Mesendoderm (in vitro differentiated cells): ENCODE results near the gene LRRN4CL.
"Not testable (repeated sequence)": the region's sequence is repeated elsewhere in the genome, so short reads cannot be mapped to it uniquely, and the experiment has no call there.

Experiments
- DNase-seq: peaks from one replicate; pipeline ENCODE4 v3.0.0; 2013
- H2AK5ac ChIP-seq: 2 replicates; pipeline ENCODE4 v1.6.1; 2013; ENCODE audit warnings: low read length, inconsistent platforms
- H2BK120ac ChIP-seq: 2 replicates; pipeline ENCODE4 v1.6.1; 2013; ENCODE audit warnings: low read depth, mild to moderate bottlenecking, low read length, moderate library complexity, mixed read lengths
- H2BK15ac ChIP-seq: replicated peaks from 2 replicates; pipeline ENCODE4 v1.6.1; 2013; ENCODE audit warnings: low read depth, mild to moderate bottlenecking, moderate library complexity
- H2BK5ac ChIP-seq: 2 replicates; pipeline ENCODE4 v1.6.1; 2013; ENCODE audit warnings: low read length, inconsistent platforms
- H3K18ac ChIP-seq: 2 replicates; pipeline ENCODE4 v1.6.1; 2013; ENCODE audit warnings: mild to moderate bottlenecking, low read length, mixed read lengths
- H3K23ac ChIP-seq: one replicate; pipeline ENCODE4 v1.6.1; 2013; ENCODE audit warnings: low read length
- H3K27ac ChIP-seq: 2 replicates; pipeline ENCODE4 v1.5.1; 2013; ENCODE audit warnings: low read depth, mild to moderate bottlenecking, inconsistent platforms, low read length, moderate library complexity
- H3K27me3 ChIP-seq: 2 replicates; pipeline ENCODE4 v1.6.1; 2013; ENCODE audit warnings: low read length, control low read depth, mild to moderate bottlenecking, inconsistent platforms; ENCODE audit not compliant: insufficient read depth, poor library complexity
- H3K36me3 ChIP-seq: 2 replicates; pipeline ENCODE4 v1.6.1; 2013; ENCODE audit warnings: low read length, inconsistent platforms; ENCODE audit not compliant: control insufficient read depth, insufficient read depth
- H3K4ac ChIP-seq: one replicate; pipeline ENCODE4 v1.6.1; 2013; ENCODE audit warnings: low read depth, mild to moderate bottlenecking, low read length, moderate library complexity
- H3K4me1 ChIP-seq: 2 replicates; pipeline ENCODE4 v1.6.1; 2013; ENCODE audit warnings: low read depth, low read length, inconsistent platforms; ENCODE audit not compliant: control insufficient read depth
- H3K4me2 ChIP-seq: 2 replicates; pipeline ENCODE4 v1.6.1; 2013; ENCODE audit warnings: low read length
- H3K4me3 ChIP-seq: 2 replicates; pipeline ENCODE4 v1.5.1; 2013; ENCODE audit warnings: mild to moderate bottlenecking, low read length
- H3K56ac ChIP-seq: one replicate; pipeline ENCODE4 v1.6.1; 2013; ENCODE audit warnings: low read length
- H3K79me1 ChIP-seq: 2 replicates; pipeline ENCODE4 v1.6.1; 2013; ENCODE audit warnings: low read length, inconsistent platforms
- H3K79me2 ChIP-seq: 2 replicates; pipeline ENCODE4 v1.6.1; 2013; ENCODE audit warnings: mild to moderate bottlenecking, low read length; ENCODE audit not compliant: control insufficient read depth, insufficient read depth
- H3K9ac ChIP-seq: 2 replicates; pipeline ENCODE4 v1.6.1; 2013; ENCODE audit warnings: low read length, inconsistent platforms
- H4K5ac ChIP-seq: one replicate; pipeline ENCODE4 v1.6.1; 2013; ENCODE audit warnings: low read length
- H4K8ac ChIP-seq: one replicate; pipeline ENCODE4 v1.6.1; 2013; ENCODE audit warnings: low read depth, mild to moderate bottlenecking, control low read depth, low read length, moderate library complexity
- WGBS: extraction: QIAGEN DNeasy Blood & Tissue Kit; methylation state at CpG from one replicate; pipeline ENCODE4 v1.1.7; 2013; ENCODE audit warnings: low lambda C conversion rate, missing lambda C conversion rate; ENCODE audit not compliant: insufficient coverage; ENCODE audit errors: extremely low coverage; 5-methylcytosine and 5-hydroxymethylcytosine counted together

LRRN4CL gene

DNA sequence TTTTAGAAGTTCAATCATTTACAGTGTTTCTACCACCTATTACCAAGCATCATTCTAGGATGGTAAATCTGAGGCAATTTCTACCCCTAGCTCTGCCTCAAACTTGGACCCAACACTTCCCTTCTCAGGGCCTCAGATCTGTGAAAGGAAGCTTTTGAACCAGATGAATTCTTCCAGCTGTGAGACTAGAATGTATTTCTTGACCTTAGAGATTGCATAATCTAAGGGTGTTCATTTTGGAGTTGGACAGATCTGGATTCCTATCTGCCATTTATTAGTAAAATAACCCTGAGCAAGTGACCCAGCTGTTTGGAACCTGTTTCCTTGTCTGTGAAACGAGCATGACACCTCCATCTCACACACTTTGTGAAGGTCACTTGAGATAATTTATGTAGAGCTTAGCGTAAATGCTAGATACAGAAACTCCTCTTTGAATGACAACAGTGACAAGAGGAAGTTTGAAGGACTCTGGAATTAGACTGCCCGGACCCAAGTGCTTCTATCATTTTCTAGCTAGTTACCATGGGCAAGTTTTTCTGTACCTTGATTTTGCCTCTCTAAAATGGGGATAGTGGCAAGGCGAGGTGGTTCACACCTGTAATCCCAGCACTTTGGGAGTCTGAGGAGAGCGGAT, 32.4 kb downstream of the LRRN4CL start:
- Histone ChIP-seq H3K4me2 (no peak overlapping the region), H3K79me1 (peaks cover 6% of the 10 kb centered on the region), H3K36me3 (no peaks in the 10 kb centered on the region), H3K4ac (no peak overlapping the region), H4K8ac (no peak overlapping the region), H3K79me2 (peaks cover 7% of the 10 kb centered on the region), H3K27me3 (peaks cover 3% of the 10 kb centered on the region), H2BK120ac (no peak overlapping the region), H3K4me1 (peaks cover 2% of the 10 kb centered on the region), H4K5ac (no peak overlapping the region), H3K23ac (no peak overlapping the region), H3K27ac (no peak overlapping the region), H3K18ac (no peak overlapping the region), H2BK15ac (no peak overlapping the region), H3K56ac (no peak overlapping the region), H3K9ac (no peak overlapping the region), H2AK5ac (no peak overlapping the region), H2BK5ac (no peak overlapping the region), H3K4me3 (no peak overlapping the region)
- no CpG with 5 or more reads among the region's 5 CpGs for WGBS
- DNase-seq: no peak

DNA sequence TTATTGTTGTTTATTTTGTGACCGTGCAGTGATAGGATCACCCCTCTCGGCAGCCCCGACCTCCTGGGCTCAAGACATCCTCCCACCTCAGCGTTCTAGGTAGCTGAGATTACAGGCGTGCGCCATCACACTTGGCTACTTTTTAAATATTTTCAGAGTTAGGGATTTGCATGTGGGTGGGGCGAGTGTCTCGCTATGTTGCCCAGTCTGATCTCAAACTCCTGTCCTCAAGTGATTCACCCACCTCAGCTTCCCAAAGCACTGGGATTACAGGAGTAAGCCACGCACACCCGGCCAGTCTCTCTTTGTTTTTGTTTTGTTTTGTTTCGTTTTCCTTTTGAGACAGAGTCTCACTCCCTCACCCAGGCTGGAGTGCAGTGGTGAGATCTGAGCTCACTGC, 35.0 kb downstream of the LRRN4CL start:
- Histone ChIP-seq H2BK120ac (no peak overlapping the region), H3K79me1 (peaks cover 10% of the 10 kb centered on the region), H3K27me3 (peaks cover 3% of the 10 kb centered on the region), H3K79me2 (peaks cover 10% of the 10 kb centered on the region), H3K9ac (no peak overlapping the region), H3K56ac (no peak overlapping the region), H2BK5ac (no peak overlapping the region), H4K5ac (no peak overlapping the region), H3K4me3 (no peak overlapping the region), H3K4me1 (peaks cover 2% of the 10 kb centered on the region), H3K18ac (no peak overlapping the region), H3K4me2 (no peak overlapping the region), H4K8ac (no peak overlapping the region), H2BK15ac (no peak overlapping the region), H3K36me3 (peaks cover 3% of the 10 kb centered on the region), H3K4ac (no peak overlapping the region), H3K23ac (no peak overlapping the region), H3K27ac (no peak overlapping the region), H2AK5ac (no peak overlapping the region)
- WGBS: no CpG with 5 or more reads among the region's 11 CpGs
- no peak for DNase-seq

DNA sequence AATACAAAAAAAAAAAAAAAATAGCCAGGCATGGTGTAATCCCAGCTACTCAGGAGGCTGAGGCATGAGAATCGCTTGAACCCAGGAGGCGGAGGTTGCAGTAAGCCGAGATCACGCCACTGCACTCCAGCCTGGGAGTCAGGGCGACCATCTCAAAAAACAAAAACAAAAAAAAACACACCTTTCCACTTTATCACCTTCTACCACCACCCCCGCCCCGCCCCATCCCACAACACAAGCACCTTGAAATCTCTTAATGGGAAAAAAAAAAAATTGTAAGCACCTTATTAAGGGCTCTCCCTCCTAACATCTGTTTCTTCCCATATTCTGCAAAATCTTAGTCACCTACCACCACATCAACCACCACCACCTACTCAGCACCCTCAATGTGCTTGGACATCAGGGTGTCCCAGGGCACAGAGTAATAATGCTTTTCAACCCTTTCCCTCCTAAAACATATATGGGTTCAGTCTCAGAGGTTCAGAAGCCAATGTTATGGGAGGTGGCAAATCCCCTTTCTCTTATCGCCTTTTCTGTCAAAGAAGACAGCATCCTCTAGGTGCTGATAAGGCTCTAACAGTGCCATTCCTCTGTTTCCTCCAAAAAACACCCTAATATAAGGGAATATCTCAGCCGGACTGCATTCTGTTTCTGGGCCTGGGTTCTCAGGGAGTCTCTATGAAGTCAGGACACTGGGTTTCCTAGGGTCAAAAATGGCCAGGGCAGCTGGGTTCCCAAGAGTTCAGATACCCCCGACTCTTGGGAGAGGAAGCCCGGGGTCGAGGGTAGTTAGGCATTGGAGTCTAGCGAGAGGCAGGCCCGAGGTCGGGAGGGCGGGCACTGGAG, 36.9 kb downstream of the LRRN4CL start:
- no peak for DNase-seq
- peak overlapping the region; percentile 88 for H3K27ac ChIP-seq
- H2AK5ac ChIP-seq: peak overlapping the region; percentile 51
- H2BK15ac ChIP-seq: no peak overlapping the region
- no peak overlapping the region for H4K8ac ChIP-seq
- no peak overlapping the region for H3K18ac ChIP-seq
- peaks cover 2% of the 10 kb centered on the region for H3K4me1 ChIP-seq
- peaks cover 11% of the 10 kb centered on the region for H3K79me1 ChIP-seq
- peak overlapping the region; percentile 99 for H3K9ac ChIP-seq
- no CpG with 5 or more reads among the region's 16 CpGs for WGBS
- no peak overlapping the region for H2BK5ac ChIP-seq
- peak overlapping the region; percentile 97 for H3K4me3 ChIP-seq
- H3K4ac ChIP-seq: peak overlapping the region; percentile 24
- peaks cover 3% of the 10 kb centered on the region for H3K27me3 ChIP-seq
- H3K56ac ChIP-seq: peak overlapping the region; percentile 95
- peak overlapping the region; percentile 89 for H3K23ac ChIP-seq
- H3K4me2 ChIP-seq: peak overlapping the region; percentile 99
- no peak overlapping the region for H4K5ac ChIP-seq
- peaks cover 10% of the 10 kb centered on the region for H3K79me2 ChIP-seq
- peaks cover 6% of the 10 kb centered on the region for H3K36me3 ChIP-seq
- no peak overlapping the region for H2BK120ac ChIP-seq

GRCh38 chr11:62650283-62650682, 39.0 kb downstream of the LRRN4CL start:
- not testable (repeated sequence) for H2BK5ac ChIP-seq, H4K8ac ChIP-seq, H3K18ac ChIP-seq, H3K4me2 ChIP-seq, H2BK120ac ChIP-seq, H3K23ac ChIP-seq, DNase-seq, H2AK5ac ChIP-seq, H3K4ac ChIP-seq, H3K27me3 ChIP-seq, H2BK15ac ChIP-seq, H3K27ac ChIP-seq, H3K4me3 ChIP-seq, H3K4me1 ChIP-seq, H3K56ac ChIP-seq, H3K9ac ChIP-seq, H4K5ac ChIP-seq, H3K36me3 ChIP-seq
- no CpG with 5 or more reads among the region's 12 CpGs for WGBS
- Histone ChIP-seq H3K79me1 (peaks cover 16% of the 10 kb centered on the region), H3K79me2 (peaks cover 20% of the 10 kb centered on the region)

DNA sequence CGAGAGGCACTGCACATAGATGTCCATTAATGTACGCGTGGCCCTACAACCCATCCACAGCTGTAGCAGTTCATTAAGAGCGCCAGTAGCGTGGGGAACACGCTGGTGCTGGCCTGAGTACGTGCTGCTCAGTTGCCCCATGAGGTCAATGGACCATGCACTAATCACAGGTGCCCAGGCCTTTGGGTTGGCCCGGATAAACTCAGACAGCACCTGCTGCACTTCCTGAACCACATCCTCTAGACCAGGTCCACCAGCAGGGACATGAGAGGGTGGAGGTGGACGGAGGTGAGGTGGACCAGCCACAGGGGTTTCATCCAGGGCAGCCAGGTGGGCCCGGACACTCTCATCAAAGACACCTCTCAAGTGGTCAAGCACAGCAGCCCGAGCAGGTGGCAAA, 39.8 kb downstream of the LRRN4CL start:
- Histone ChIP-seq H3K79me2 (peaks cover 26% of the 10 kb centered on the region), H2BK120ac (no peak overlapping the region), H2BK5ac (no peak overlapping the region), H3K79me1 (peaks cover 20% of the 10 kb centered on the region), H3K27ac (no peak overlapping the region), H3K4me3 (no peak overlapping the region), H3K4me1 (peaks cover 2% of the 10 kb centered on the region), H3K56ac (no peak overlapping the region), H2BK15ac (no peak overlapping the region), H4K8ac (no peak overlapping the region), H3K23ac (no peak overlapping the region), H3K18ac (no peak overlapping the region), H3K27me3 (peaks cover 3% of the 10 kb centered on the region), H3K4me2 (no peak overlapping the region), H2AK5ac (no peak overlapping the region), H4K5ac (no peak overlapping the region), H3K36me3 (peaks cover 6% of the 10 kb centered on the region), H3K4ac (no peak overlapping the region), H3K9ac (no peak overlapping the region)
- no CpG with 5 or more reads among the region's 11 CpGs for WGBS
- no peak for DNase-seq
